GM12801 (cell line): ENCODE results near the gene USP13.

Source experiments
- CTCF ChIP-seq: IDR thresholded peaks from one replicate; pipeline ENCODE4 v1.5.1; 2011; ENCODE audit warnings: control low read depth; ENCODE audit not compliant: insufficient read length; ENCODE audit errors: extremely low read depth

The USP13 gene

GRCh38 chr3:179610066-179610465 lies 42.8 kb upstream of the USP13 start:
- no peak for TF ChIP-seq CTCF

GRCh38 chr3:179613807-179614206 lies 39.0 kb upstream of the USP13 start:
- no peak for TF ChIP-seq CTCF

- no peak for TF ChIP-seq CTCF
Observed at GRCh38 chr3:179615458-179616173, 37.2 kb upstream of the USP13 start.

- TF ChIP-seq CTCF: no peak
Observed at GRCh38 chr3:179622023-179622422, 30.8 kb upstream of the USP13 start.

- no peak for TF ChIP-seq CTCF
Observed at GRCh38 chr3:179624451-179624850, 28.4 kb upstream of the USP13 start.

- TF ChIP-seq CTCF: no peak
Observed at GRCh38 chr3:179630753-179631451, 21.9 kb upstream of the USP13 start.

GRCh38 chr3:179640469-179640868 lies 12.4 kb upstream of the USP13 start:
- no peak for TF ChIP-seq CTCF
